Measurements from ENCODE around the gene NUAK1.

DNA sequence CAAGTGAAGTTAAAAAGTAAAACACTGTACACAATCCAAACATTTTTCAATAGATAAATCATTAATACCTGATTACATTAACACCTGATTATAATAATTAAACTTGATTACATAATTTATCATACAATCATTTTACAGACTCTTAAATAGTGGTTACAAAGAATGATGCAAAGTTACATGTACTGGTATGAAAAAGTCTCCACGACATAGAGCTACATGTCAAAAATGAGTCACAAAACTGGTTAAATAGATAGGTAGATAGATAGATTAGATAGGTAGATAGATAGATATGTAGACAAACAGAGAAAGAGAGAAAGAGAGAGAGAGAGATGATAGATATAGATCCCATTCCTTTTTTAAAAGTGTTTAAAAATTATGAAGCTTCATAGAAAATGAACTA is 109.2 kb downstream of the NUAK1 start:
- TF ChIP-seq ZFP3 (CRISPR knock-in tag; IDR thresholded peaks at IDR 0.05) (no peak), RARB (CRISPR knock-in tag; IDR thresholded peaks at IDR 0.05) (no peak), BACH2 (CRISPR knock-in tag; IDR thresholded peaks at IDR 0.05; ENCODE audit: borderline replicate concordance) (no peak), ZNF70 (CRISPR knock-in tag; IDR thresholded peaks at IDR 0.05) (no peak), ESRRG (CRISPR knock-in tag; IDR thresholded peaks at IDR 0.05) (no peak), OSR1 (CRISPR knock-in tag; IDR thresholded peaks at IDR 0.05) (no peak), PPARA (CRISPR knock-in tag; IDR thresholded peaks at IDR 0.05; ENCODE audit: borderline replicate concordance) (no peak), ZC3H10 (CRISPR knock-in tag; IDR thresholded peaks at IDR 0.05) (no peak), TOX (CRISPR knock-in tag; IDR thresholded peaks at IDR 0.05; ENCODE audit: borderline replicate concordance) (no peak)
- TF ChIP-seq, protein P1, sequence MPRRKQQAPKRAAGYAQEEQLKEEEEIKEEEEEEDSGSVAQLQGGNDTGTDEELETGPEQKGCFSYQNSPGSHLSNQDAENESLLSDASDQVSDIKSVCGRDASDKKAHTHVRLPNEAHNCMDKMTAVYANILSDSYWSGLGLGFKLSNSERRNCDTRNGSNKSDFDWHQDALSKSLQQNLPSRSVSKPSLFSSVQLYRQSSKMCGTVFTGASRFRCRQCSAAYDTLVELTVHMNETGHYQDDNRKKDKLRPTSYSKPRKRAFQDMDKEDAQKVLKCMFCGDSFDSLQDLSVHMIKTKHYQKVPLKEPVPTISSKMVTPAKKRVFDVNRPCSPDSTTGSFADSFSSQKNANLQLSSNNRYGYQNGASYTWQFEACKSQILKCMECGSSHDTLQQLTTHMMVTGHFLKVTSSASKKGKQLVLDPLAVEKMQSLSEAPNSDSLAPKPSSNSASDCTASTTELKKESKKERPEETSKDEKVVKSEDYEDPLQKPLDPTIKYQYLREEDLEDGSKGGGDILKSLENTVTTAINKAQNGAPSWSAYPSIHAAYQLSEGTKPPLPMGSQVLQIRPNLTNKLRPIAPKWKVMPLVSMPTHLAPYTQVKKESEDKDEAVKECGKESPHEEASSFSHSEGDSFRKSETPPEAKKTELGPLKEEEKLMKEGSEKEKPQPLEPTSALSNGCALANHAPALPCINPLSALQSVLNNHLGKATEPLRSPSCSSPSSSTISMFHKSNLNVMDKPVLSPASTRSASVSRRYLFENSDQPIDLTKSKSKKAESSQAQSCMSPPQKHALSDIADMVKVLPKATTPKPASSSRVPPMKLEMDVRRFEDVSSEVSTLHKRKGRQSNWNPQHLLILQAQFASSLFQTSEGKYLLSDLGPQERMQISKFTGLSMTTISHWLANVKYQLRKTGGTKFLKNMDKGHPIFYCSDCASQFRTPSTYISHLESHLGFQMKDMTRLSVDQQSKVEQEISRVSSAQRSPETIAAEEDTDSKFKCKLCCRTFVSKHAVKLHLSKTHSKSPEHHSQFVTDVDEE (CRISPR knock-in tag; IDR thresholded peaks at IDR 0.05): no peak
- TF ChIP-seq, protein P2, sequence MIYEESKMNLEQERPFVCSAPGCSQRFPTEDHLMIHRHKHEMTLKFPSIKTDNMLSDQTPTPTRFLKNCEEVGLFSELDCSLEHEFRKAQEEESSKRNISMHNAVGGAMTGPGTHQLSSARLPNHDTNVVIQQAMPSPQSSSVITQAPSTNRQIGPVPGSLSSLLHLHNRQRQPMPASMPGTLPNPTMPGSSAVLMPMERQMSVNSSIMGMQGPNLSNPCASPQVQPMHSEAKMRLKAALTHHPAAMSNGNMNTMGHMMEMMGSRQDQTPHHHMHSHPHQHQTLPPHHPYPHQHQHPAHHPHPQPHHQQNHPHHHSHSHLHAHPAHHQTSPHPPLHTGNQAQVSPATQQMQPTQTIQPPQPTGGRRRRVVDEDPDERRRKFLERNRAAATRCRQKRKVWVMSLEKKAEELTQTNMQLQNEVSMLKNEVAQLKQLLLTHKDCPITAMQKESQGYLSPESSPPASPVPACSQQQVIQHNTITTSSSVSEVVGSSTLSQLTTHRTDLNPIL (CRISPR knock-in tag; IDR thresholded peaks at IDR 0.05; ENCODE audit: low read depth): no peak
- TF ChIP-seq, protein P3, sequence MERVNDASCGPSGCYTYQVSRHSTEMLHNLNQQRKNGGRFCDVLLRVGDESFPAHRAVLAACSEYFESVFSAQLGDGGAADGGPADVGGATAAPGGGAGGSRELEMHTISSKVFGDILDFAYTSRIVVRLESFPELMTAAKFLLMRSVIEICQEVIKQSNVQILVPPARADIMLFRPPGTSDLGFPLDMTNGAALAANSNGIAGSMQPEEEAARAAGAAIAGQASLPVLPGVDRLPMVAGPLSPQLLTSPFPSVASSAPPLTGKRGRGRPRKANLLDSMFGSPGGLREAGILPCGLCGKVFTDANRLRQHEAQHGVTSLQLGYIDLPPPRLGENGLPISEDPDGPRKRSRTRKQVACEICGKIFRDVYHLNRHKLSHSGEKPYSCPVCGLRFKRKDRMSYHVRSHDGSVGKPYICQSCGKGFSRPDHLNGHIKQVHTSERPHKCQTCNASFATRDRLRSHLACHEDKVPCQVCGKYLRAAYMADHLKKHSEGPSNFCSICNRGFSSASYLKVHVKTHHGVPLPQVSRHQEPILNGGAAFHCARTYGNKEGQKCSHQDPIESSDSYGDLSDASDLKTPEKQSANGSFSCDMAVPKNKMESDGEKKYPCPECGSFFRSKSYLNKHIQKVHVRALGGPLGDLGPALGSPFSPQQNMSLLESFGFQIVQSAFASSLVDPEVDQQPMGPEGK (CRISPR knock-in tag; IDR thresholded peaks at IDR 0.05; ENCODE audit: borderline replicate concordance): no peak

All from SK-N-SH treated with all-trans-retinoic acid at 6 μM for 48 hours (cell line).